A673 (cell line): ENCODE data around the gene STING1.

Source experiments
- EZH2 ChIP-seq: fragments of 200-600 bp; sonication (generic); IDR thresholded peaks from 2 replicates; pipeline ENCODE4 v1.6.1; 2017; ENCODE audit warnings: borderline replicate concordance, low read depth, mild to moderate bottlenecking, mixed read lengths, antibody characterized with exemption, low read length; ENCODE audit not compliant: poor library complexity, severe bottlenecking
- TF ChIP-seq, protein P1 (sequence below): fragments of 300-800, 200-600 bp; sonication (generic); conservative IDR thresholded peaks from 2 replicates; pipeline ENCODE4 v1.5.1; 2017; ENCODE audit warnings: low read depth, mild to moderate bottlenecking, antibody characterized with exemption, low read length, moderate library complexity, mixed read lengths

DNA sequence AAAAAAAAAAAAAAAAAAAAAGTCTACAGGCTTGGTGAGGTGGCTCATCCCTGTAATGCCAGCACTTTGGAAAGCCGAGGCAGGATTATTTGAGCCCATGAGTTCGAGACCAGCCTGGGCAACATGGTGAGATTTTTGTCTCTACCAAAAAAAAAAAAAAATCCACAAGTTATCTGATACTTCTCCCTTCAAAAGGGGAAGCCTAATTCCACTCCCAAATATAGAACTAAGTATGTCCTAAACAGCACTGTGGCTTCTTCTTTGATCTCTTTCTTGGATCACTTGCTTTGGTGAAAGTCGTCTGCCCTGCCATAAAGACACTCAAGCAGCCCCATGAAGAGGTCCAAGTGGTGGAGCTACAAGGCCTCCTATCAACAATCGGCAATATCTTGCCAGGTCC is 18.8 kb upstream of the STING1 start:
- TF ChIP-seq, protein P1, sequence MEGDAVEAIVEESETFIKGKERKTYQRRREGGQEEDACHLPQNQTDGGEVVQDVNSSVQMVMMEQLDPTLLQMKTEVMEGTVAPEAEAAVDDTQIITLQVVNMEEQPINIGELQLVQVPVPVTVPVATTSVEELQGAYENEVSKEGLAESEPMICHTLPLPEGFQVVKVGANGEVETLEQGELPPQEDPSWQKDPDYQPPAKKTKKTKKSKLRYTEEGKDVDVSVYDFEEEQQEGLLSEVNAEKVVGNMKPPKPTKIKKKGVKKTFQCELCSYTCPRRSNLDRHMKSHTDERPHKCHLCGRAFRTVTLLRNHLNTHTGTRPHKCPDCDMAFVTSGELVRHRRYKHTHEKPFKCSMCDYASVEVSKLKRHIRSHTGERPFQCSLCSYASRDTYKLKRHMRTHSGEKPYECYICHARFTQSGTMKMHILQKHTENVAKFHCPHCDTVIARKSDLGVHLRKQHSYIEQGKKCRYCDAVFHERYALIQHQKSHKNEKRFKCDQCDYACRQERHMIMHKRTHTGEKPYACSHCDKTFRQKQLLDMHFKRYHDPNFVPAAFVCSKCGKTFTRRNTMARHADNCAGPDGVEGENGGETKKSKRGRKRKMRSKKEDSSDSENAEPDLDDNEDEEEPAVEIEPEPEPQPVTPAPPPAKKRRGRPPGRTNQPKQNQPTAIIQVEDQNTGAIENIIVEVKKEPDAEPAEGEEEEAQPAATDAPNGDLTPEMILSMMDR: no peak
- TF ChIP-seq EZH2: no peak
